NB4 (cell line): Measurements from ENCODE around the gene SH3PXD2A.

ENCODE experiments used
- DNase-seq: peaks from one replicate; pipeline ENCODE4 v3.0.0; 2010; ENCODE audit warnings: low read depth
- H3K4me3 ChIP-seq: one replicate; pipeline ENCODE4 v1.5.1; 2011; ENCODE audit warnings: mild to moderate bottlenecking, low read depth, low read length, moderate library complexity
- CTCF ChIP-seq: IDR thresholded peaks from one replicate; pipeline ENCODE4 v1.5.1; 2012; ENCODE audit warnings: low read depth, low read length
- MAX ChIP-seq: IDR thresholded peaks from 2 replicates; pipeline ENCODE4 v1.6.1; 2011; ENCODE audit warnings: low read depth, low read length
- MYC ChIP-seq: IDR thresholded peaks from 2 replicates; pipeline ENCODE4 v1.6.1; 2011; ENCODE audit warnings: low read depth, low read length
- POLR2A ChIP-seq: IDR thresholded peaks from 2 replicates; pipeline ENCODE4 v1.6.1; 2011; ENCODE audit warnings: mild to moderate bottlenecking; ENCODE audit not compliant: insufficient read length; ENCODE audit errors: extremely low read depth

The SH3PXD2A gene

GRCh38 chr10:103723557-103723956, 131.8 kb downstream of the SH3PXD2A start:
- TF ChIP-seq MAX (no peak), MYC (no peak), CTCF (no peak)
- no peak for DNase-seq
- H3K4me3 ChIP-seq, result no peak overlapping the region

GRCh38 chr10:103722632-103723031, 132.7 kb downstream of the SH3PXD2A start:
- no peak for DNase-seq

GRCh38 chr10:103720964-103721335, 134.4 kb downstream of the SH3PXD2A start:
- TF ChIP-seq MAX (no peak), CTCF (no peak), POLR2A (no peak), MYC (no peak)
- DNase-seq, result no peak
- H3K4me3 ChIP-seq, result no peak overlapping the region

More at GRCh38 chr10:103722632-103723031, 132.7 kb downstream of the SH3PXD2A start:
- no peak for TF ChIP-seq MYC
- TF ChIP-seq MAX, result no peak
- TF ChIP-seq POLR2A, result no peak
- TF ChIP-seq CTCF, result no peak
- H3K4me3 ChIP-seq, result no peak overlapping the region

GRCh38 chr10:103720328-103720963, 134.9 kb downstream of the SH3PXD2A start:
- H3K4me3 ChIP-seq, result no peak overlapping the region
- TF ChIP-seq POLR2A, result no peak
- no peak for TF ChIP-seq CTCF
- TF ChIP-seq MAX, result no peak
- no peak for TF ChIP-seq MYC
- no peak for DNase-seq

- H3K4me3 ChIP-seq, result no peak overlapping the region
- DNase-seq, result no peak
- TF ChIP-seq CTCF (no peak), POLR2A (no peak), MYC (no peak), MAX (no peak)
These were observed 136.3 kb downstream of the SH3PXD2A start for GRCh38 chr10:103719036-103719435.

GRCh38 chr10:103718247-103718620, 137.1 kb downstream of the SH3PXD2A start:
- no peak overlapping the region for H3K4me3 ChIP-seq
- DNase-seq, result no peak
- TF ChIP-seq MAX (no peak), MYC (no peak), CTCF (no peak), POLR2A (no peak)
